DMS 273 (cell line): ENCODE data around the gene TTC7B.

Experiments used
- DNase-seq: peaks from one replicate; lab custom pipeline; 2025; ENCODE audit not compliant: unreplicated experiment; lab: John Stamatoyannopoulos, UW

Gene TTC7B

GRCh38 chr14:90604356-90604755 lies 211.9 kb downstream of the TTC7B start:
- no peak for DNase-seq

- DNase-seq = no peak
These were observed 212.4 kb downstream of the TTC7B start for GRCh38 chr14:90603841-90604240.

- DNase-seq = no peak
These were observed 212.9 kb downstream of the TTC7B start for GRCh38 chr14:90603336-90603735.

- DNase-seq = peak; percentile 33
These were observed 214.0 kb downstream of the TTC7B start for GRCh38 chr14:90602088-90602687.

- no peak for DNase-seq
These were observed 214.7 kb downstream of the TTC7B start for GRCh38 chr14:90601563-90601962.

GRCh38 chr14:90600619-90601018 lies 215.6 kb downstream of the TTC7B start:
- DNase-seq = peak; percentile 90

- peak; percentile 59 for DNase-seq
These were observed 216.3 kb downstream of the TTC7B start for GRCh38 chr14:90599748-90600507.

GRCh38 chr14:90599339-90599738 lies 216.9 kb downstream of the TTC7B start:
- DNase-seq = no peak

- no peak for DNase-seq
These were observed 218.3 kb downstream of the TTC7B start for GRCh38 chr14:90597961-90598360.

- DNase-seq = no peak
These were observed 219.5 kb downstream of the TTC7B start for GRCh38 chr14:90596733-90597132.

- peak; percentile 49 for DNase-seq
These were observed 222.8 kb downstream of the TTC7B start for GRCh38 chr14:90593254-90594040.

GRCh38 chr14:90592655-90593054 lies 223.6 kb downstream of the TTC7B start:
- DNase-seq = no peak

- no peak for DNase-seq
These were observed 228.3 kb downstream of the TTC7B start for GRCh38 chr14:90587918-90588317.

- no peak for DNase-seq
These were observed 228.8 kb downstream of the TTC7B start for GRCh38 chr14:90587252-90587910.

- no peak for DNase-seq
These were observed 231.1 kb downstream of the TTC7B start for GRCh38 chr14:90585106-90585505.

GRCh38 chr14:90583916-90584605 lies 232.2 kb downstream of the TTC7B start:
- no peak for DNase-seq

- DNase-seq = no peak
These were observed 232.8 kb downstream of the TTC7B start for GRCh38 chr14:90583427-90583826.

GRCh38 chr14:90582166-90582565 lies 234.1 kb downstream of the TTC7B start:
- no peak for DNase-seq

GRCh38 chr14:90581745-90582144 lies 234.5 kb downstream of the TTC7B start:
- DNase-seq = no peak

GRCh38 chr14:90580377-90581335 lies 235.6 kb downstream of the TTC7B start:
- peak; percentile 82 for DNase-seq
